Anterior cingulate cortex (tissue), 58 donors: Measurements from ENCODE around the gene BPIFB2.

ENCODE experiments used
- DNase-seq, 58 donors: peaks; one replicate each; lab custom pipeline; 2025; lab: John Stamatoyannopoulos, UW

Gene BPIFB2

DNA sequence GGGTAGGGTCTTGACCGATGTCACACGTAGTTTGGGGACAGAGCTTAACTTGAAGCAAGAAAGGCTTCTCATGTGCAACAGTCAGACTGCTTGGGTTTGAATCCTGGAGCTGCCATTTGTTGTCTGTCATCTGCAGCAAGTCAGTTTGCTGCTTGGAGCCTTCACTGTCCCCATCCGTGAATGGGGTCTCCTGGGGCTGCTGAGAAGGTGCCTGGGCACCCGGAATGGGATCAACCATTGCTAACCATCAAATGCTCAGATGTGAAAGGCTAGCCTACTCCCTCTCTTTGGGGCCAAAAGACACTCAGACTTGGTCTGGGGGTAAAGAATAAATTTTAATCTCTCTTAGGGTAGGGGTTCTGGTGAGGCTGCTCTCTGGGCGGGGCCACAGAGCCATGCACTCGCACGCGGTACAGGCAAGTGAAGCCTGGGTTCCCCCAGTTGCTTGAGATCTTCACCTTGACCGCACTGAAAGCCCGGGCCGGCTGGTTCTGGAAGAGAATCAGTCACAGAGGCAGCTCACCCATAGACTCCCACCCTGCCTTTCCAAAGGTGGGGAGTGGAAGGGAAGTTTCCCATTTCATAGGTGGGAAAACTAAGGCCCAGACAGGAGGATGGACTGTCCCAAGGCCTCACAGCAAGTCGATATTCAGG lies 23.9 kb upstream of the BPIFB2 start:
- peak in 1 of 58 donors; percentile 37 for DNase-seq

DNA sequence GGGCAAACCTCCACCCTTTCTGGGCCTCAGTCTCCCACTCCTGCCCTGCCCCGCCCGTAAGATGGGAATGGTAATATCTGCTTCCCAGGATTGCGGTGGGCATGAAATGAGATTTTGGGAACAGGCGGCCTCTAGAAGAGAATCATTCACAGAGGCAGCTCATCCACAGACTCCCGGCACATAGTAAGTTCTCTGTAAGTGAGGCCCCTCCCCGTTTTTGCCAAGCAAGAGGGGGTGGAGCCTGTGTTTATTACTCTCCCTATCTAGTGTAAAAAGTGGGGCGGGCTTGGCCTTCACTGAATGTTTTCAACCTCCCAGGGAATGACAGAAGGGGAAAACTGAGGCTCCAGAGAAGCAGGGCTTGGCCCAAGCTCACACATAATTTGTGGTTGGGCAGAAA lies 23.3 kb upstream of the BPIFB2 start:
- peak in 40 of 58 donors; percentile 3 to 85 (median 46) for DNase-seq

DNA sequence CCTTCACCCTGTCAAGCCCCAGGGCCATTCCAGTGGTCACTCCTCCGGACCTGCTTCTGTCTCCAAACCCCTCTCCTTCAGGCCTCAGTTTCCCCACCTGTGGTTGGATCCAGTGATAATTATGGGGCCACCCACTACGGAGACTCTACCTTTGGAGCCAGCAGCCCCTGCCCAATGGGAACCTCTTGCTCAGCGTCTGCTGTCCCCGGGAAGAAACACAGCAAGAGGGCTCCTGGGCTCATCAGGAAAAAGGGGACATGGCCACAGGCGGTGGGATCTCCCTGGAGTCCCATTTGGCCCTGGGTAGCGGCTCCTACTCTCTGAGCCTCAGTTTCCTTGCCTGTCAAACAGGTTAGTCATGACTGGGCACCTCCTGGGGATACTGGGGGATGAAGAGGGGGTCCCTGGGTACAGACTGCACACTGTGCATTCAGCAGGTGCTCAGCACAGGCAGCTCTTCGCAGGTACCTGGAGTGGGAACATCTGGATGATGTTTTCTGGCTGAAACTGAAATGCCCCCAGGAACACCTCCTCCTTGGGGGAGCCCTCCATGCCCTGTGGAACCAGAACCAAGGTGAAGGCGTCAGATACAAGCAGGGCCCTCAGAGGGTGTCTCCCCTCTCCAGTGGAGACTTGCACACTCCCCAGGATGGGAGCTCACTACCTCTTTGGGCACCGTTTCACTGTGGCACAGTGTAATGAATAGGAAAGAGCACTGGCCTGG lies 22.7 kb upstream of the BPIFB2 start:
- no peak for DNase-seq

DNA sequence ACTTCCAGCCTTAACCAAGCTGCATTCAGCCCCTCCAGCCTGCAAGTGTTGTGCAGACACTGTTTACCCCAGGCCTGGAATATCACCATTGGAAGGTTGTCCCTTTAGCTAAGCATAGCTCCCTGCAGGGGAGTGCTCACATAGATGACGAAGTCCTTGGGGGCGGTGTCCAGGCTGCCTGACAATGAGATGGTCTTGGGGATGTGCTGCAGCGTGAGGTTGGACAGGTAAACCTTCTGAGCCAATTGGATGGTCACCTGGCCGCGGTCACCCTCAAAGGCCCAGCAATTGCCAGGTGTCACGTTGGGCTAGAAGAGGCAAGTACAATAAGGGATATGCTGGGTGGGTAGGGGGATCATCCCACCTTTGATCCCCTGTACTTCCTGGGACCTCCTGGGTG lies 21.9 kb upstream of the BPIFB2 start:
- DNase-seq: no peak

DNA sequence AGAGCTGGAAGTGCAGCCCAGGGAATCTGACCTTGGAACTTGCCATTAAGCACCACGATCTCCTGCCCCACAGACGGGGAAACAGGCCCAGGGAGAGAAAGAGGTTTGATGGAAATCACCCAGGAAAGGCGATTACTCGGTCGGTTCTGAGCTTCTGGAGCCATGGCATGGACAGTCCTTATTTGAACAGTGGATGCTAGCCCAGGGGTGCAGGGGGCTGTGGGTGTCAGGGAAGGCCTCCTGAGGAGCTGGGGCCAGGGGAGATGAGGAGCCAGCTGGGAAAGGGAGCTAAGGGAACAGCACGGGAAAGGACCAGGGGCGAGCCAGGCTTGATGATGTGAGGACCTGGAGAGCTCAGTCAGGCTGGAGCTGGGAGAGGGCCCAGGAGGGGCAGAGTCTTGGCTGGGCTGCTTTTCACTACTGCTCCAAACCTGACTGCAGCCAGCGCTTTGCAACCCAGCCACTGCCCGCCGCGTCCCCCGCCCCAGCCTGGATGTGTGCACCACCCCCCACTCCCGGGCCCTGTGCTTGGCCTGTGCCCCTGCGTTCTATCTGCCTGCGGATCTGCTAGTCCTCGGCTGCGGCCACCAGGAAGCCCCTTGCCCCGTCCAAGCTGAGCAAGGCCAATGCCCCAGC lies 21.1 kb upstream of the BPIFB2 start:
- peak in 29 of 58 donors; percentile 4 to 56 (median 22) for DNase-seq

DNA sequence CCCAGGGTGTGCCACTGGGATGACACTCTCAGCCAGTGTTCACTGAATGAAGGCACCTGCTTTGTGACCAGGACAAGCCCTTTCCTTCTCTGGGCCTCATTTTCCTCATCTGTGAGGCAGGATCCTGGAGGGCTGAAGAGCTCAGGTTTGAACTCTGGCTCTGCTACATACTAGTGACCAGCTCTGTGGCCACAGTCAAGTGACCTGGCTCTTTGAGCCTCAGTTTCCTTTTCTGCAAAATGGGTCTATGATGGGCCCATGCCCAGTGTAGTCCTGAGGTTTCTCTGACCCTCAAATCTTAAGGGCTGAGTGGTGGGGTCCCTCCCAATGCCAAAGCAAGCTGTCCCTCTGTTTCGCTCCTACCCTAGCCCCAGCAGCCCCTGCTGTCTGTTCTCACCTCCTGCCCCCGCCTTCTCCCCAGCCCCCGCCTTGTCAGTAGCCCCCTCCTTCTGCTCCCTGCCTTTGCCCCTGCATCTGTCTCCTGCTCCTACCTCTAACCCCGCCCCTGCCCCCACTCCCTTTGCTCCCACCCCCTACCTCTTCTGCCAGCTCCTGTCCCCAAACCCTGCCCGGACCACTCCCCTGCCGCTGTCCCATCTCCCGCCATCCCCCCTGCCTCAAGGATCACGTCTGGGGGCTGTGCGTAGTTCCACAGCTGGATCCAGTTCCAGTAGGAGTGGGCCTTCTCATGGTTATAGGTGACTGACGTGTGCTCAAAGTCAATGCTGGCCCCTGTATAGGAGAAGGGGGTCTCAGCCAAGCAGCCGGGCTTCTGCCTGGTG lies 20.3 kb upstream of the BPIFB2 start:
- DNase-seq: no peak

DNA sequence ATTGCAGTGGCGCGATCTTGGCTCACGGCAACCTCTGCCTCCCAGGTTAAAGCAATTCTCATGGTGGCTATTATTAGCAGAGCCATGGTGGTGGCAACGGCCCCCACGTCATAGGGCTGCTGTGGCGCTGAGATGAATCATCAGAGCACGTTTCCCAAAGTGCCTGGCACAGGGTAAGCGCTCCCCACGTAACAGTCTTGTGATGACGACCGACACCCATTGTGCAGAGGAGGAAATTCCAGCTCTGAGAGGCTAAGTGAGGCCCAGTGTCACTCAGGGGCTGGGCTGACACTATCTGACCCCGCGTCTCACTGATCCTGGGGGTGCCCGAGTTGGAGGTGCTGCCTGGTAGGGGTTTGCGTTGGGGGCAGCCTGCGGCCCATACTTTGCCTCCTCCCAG lies 19.5 kb upstream of the BPIFB2 start:
- no peak for DNase-seq

DNA sequence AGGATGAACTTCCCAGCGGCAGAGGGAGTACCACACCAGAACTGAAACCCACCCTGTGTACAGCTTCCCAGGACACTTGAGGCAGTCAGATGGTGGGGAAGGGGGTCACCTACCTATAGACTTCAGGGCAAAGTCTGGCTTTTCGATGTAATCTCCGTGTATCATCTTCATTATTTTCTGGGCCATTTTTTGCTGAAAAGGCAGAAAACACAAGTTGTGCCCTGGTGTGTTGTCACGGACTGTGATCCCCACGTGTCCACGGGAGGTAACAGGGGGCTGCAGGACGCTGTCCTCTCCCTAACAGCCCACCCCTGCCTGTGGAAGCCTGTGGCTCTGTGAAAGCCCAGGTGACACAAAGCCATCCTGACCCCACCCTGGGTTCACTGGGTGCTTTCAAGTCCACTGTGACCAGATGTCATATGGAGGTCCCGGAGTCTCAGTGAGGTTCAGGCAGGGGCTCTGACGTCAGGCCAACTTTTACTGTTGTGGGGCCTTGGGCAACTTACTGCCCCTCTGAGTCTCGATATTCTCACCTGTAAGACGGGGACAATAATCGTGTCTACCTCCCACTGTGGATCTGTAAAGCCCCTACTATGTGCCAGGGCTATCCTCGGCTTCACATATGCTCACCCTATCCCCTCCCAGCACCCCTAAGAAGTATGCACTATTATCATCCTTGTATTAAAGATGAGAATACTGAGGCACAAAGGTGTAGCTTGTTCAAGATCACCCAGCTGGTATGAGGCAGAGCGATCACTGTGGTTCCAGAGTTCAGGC lies 17.8 kb upstream of the BPIFB2 start:
- DNase-seq: no peak

DNA sequence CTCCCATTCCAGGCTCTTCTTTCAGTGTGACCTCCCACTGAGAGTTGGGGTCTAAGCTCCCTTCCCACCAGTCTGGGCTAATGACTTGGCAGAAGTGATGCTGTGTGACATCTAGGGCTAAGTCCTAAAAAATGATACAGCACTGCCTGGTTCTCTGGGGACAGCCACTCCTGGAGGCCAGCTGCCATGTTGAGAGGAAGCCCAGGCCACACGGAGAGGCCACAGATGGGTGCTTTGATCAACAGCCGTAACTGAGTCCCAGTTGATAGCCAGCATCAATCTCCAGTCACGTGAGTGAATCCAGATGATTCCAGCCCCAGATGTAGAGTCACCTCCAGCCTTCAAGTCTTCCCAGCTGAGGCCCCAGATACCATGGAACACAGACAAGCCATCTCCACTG lies 17.1 kb upstream of the BPIFB2 start:
- DNase-seq: no peak

DNA sequence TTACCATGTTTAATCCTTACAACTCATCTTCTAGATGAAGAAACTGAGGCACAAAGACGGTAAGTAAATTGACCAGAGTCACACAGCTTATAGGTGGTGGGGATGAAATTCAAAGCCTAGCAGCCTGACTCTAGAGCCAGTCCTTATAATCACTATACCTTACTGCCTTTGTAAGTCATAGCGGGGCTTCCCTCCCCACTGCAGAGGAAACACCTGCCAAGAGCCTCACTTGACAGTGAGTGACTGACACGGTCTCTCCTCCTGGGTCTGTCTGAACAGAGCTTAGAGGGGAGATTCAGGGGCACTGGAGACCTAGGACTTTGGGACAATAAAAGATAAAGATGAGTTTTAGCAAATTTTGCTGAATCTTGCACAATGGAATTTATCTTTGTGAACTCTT lies 16.1 kb upstream of the BPIFB2 start:
- no peak for DNase-seq

DNA sequence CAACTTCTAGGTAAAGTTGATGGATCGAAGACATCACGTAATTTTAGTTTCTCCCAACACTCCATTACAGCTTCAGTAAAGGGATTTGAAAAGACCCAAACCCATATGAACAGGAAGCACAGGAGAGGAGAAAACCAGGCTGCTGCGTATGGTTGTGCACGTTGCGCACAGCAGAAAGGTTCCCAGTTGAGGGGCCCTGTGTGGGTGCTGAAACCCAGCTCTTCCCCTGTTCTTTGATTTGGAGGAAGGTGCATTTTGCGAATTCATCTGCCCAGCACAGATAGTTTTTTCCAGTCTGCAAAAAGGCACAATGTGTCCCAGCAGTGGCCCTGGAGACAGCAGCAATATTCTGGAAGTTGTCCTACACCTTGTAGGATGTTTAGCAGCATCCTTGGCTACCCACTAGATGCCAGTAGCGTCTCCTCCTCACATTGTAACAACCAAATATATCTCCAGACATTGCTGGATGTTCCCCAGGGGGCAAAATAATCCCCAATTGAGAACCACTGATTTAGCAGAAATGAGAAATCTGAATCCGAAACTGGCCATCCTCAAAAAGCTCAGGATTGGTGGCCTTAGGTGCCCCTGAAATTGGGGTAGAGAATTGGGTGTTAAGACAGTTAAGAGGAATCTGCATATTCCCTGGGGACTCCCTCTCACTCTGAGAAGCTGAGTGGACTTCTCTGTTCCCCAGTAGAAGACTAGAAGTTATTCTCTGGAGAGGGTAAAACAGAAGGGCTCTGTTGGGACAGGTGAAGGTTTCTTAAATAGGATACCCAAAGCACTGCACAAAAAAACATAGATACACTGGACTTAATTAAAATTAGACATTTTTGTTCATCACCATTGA lies 15.5 kb upstream of the BPIFB2 start:
- peak in 1 of 58 donors; percentile 1 for DNase-seq

DNA sequence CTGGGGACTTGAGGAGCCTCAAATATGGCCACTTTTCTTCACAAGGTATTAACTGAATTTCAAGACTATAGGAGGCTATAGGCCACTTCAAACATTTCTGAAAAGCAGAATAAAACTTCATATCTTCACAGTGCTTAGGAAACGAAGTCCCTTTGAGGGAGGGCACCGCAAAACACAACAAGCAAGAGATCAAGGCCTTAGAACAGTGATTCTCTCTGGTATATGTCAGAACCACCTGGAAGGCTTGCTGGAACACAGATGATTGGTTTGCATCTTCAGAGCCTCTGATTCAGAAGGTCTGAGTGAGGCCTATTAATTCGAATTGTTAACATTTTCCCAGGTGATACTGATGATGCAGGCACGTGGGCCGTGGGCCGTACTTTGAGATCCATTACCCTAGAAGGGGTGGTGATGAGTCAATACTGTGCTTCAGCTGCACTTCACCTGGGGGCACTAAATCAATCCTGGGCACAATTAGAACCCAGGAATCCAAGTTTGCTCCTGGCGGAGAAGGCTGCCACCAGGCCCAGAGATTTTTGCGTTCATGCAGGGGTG lies 13.9 kb upstream of the BPIFB2 start:
- DNase-seq: no peak

DNA sequence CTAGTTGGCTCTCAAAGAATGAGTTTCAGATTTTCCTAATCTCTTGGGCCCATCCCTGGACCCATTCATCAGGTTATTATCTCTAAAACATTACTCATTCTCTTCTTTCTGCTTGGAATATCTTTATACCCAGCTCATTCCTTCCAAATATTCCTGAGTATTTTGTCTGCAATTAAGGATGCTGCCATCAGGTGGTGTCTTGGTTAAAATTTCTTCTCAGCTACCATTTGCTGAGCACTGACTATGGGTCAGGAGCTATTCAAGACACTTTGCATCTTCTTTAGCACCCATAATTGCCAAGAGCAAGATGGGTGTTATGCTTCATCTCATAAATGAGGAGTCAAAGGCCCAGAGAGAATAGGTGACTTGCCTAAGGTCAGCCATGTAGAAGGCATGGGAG lies 11.7 kb upstream of the BPIFB2 start:
- no peak for DNase-seq

DNA sequence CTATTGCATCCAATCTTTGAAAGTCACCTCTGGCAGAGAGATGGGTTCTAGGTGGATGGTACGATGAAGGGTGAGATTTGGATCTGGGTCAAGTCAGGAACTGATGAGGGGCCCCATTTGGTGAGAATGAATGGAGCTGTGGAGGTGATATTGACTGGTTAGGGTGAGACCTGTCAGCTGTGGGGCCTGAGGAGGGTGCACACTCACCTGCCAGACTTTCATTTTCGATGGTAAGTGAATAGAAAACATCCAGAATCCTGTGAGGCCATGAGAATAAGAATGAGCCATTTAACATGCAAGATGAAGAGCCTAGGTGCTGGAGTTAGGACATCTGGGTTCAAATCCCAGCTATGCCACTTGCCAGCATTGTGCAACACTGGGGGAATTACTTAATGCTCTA lies 10.1 kb upstream of the BPIFB2 start:
- no peak for DNase-seq

DNA sequence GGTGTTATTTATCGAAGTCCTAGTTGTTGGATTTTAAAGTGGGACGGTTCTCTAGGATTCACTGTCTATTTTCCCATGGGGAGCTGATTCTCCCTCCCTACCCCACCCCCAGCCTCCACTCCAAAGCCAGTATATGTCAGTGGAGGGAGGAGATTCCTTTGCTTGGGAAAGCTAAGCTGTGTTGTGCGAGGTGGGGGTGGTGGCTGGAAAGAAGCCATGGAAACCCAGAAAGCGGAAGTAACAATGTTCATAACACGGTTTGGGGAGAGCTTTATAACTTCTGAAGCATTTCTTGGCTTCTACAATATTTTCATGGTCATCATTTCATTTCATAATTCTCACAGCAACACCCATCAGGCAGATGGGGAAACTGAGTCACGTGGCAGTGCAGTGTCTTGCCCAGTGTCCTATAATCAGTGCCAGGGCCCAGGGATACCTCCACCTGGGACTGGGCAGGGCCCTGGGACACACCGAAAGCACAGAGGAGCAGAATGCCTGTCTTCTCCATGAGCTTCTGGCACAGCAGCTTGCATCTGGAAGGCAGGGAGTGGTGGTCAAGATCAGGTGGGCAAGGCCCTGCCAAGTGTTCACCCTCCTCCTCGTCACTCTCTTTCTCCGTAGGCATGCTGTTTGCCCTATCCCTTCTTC lies 7.8 kb upstream of the BPIFB2 start:
- DNase-seq: no peak

DNA sequence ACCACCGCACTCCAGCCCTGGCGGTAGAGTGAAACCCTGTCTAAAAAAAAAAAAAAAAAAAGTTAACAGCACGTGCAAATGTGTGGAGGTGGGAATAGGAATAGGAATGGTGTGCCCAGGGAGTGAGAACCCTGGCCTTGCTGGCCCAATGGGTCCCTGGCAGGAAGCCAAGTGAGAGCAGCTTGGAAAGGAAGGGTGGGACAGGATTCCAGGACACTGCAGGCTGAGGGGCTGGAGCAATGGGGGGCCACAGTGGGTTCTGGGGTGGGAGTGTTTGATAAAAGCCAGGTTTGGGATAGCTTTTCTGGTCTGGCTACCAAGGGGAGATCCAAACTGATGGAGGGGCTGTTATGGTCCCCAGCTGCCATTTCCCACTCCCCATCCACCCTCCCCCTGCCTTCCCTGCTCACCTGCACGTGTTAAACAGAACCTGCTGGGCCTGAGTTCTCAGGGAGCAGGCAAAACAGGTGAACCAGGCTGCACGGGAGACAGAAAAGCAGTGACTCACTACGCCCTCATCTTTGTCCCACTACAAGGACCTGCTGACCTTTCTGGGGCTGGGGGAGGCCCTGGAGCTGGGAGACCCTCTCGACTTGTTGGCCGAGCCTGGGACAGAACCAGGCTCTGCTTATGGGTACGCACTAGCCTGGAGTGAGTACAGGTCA lies 6.6 kb upstream of the BPIFB2 start:
- no peak for DNase-seq

DNA sequence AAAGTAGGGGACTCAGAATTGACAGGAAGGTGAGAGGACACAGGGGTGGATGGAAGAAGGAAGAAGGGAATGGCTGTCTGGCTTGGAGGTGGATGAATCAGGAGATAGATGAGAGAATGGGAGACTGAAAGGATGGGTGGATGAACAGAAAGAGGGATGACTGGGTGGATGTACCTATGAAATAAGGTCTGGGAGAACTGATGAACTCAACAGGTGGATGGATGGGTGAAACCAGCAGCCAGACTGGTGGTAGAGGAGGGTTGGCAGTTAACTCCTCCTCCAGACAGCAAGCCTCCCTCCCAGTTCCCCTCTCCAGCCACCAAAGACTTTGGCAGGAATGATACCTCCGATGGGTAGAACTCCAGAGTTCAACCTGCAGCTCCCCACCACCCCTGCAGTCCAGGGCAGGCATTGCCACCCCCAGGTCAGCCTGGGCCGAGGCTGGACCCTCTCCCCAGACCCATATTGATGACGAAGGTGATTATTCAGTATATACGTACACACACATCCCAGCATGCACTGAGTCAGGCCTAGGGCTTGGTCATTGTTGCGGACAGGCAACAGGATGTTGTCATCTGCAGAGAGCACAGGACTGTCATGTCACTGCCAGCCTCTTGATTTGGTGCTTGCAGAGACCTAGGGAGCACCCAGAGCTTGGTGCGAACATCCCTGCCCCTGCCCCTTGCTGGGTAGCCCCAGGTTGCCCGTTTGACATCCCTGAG lies 5.3 kb upstream of the BPIFB2 start:
- no peak for DNase-seq
